B cell (primary cell): ENCODE results near the gene SATL1. TPM values are rescaled to one million over a fixed set of nuclear protein-coding genes. Genes with fewer than 3 reads are reported as not detected.

ENCODE experiments used
- ATAC-seq: fragments of 200-7000 bp; cut with Tn5 transposase; one replicate; pipeline ENCODE4 v1.10.0; 2021; ENCODE audit warnings: low read depth, mild to moderate bottlenecking, moderate number of reproducible peaks, moderate library complexity
- CTCF ChIA-PET: fragments of 350-600 bp; sonication (Branson Sonifier 250); formaldehyde crosslinking; loops from one replicate; lab custom pipeline; 2021; ENCODE audit warnings: antibody characterized with exemption, inconsistent platforms; lab: Charles Lee
- POLR2A ChIA-PET: fragments of 350-600 bp; sonication (Branson Sonifier 250); formaldehyde crosslinking; loops from one replicate; lab custom pipeline; 2021; ENCODE audit warnings: antibody characterized with exemption; lab: Charles Lee
- DNase-seq: peaks from one replicate; pipeline ENCODE4 v3.0.0; 2013
- H2AFZ ChIP-seq: 2 replicates; pipeline ENCODE4 v1.6.1; 2012; ENCODE audit warnings: mild to moderate bottlenecking, low read depth, low read length; ENCODE audit not compliant: insufficient read depth, poor library complexity, severe bottlenecking
- H3K27ac ChIP-seq, 2 donors: 1 replicate in 1 of 2; 2 replicates in 1 of 2; pipeline ENCODE4 v1.5.1; 2012 to 2013; ENCODE audit warnings: low read length in 2 of 2, mild to moderate bottlenecking in 2 of 2, moderate library complexity in 1 of 2
- H3K27me3 ChIP-seq, 4 experiments: fragments of 200-600 bp in 1 of 4; sonication (generic) in 1 of 4; replicated peaks in 1 of 4; 1 replicate in 2 of 4; 2 replicates in 2 of 4; pipeline versions ENCODE4 v1.6.1 to v1.7.0; 2013 to 2016; ENCODE audit warnings: low read length in 3 of 4, mild to moderate bottlenecking in 2 of 4, mixed read lengths in 1 of 4, moderate library complexity in 1 of 4; ENCODE audit not compliant: insufficient read depth in 4 of 4, control insufficient read depth in 3 of 4; ENCODE audit errors: control extremely low read depth in 1 of 4
- H3K36me3 ChIP-seq, 2 experiments: replicated peaks in 1 of 2; 1 replicate in 1 of 2; 2 replicates in 1 of 2; pipeline versions ENCODE4 v1.6.1 to v1.7.1; 2013; ENCODE audit warnings: low read length in 1 of 2; ENCODE audit not compliant: insufficient read depth in 2 of 2, control insufficient read depth in 1 of 2; ENCODE audit errors: control extremely low read depth in 1 of 2, extremely low read depth in 1 of 2
- H3K4me1 ChIP-seq, 2 donors: fragments of 200-600 bp in 1 of 2; sonication (generic) in 1 of 2; 1 replicate in 1 of 2; 2 replicates in 1 of 2; pipeline versions ENCODE4 v1.5.1 to v1.6.1; 2013 to 2017; ENCODE audit warnings: low read length in 2 of 2; ENCODE audit not compliant: control insufficient read depth in 2 of 2, insufficient read depth in 2 of 2
- H3K4me2 ChIP-seq: replicated peaks from 2 replicates; pipeline ENCODE3; 2012; ENCODE audit warnings: mild to moderate bottlenecking, low read depth, low read length; ENCODE audit not compliant: poor library complexity, severe bottlenecking
- H3K4me3 ChIP-seq, 5 experiments: fragments of 200-600 bp in 1 of 5; sonication (generic) in 1 of 5; 1 replicate in 3 of 5; 2 replicates in 2 of 5; pipeline versions ENCODE4 v1.5.1 to v1.7.0; 2011 to 2016; ENCODE audit warnings: low read length in 4 of 5, mild to moderate bottlenecking in 4 of 5, low read depth in 2 of 5, control low read depth in 1 of 5, moderate library complexity in 1 of 5; ENCODE audit not compliant: insufficient read depth in 1 of 5; ENCODE audit errors: control extremely low read depth in 1 of 5, extremely low read depth in 1 of 5
- H3K79me2 ChIP-seq: fragments of 200-600 bp; sonication (generic); one replicate; pipeline ENCODE4 v1.6.0; 2016; ENCODE audit warnings: low read length; ENCODE audit not compliant: control insufficient read depth, insufficient read depth
- H3K9ac ChIP-seq: fragments of 200-600 bp; sonication (generic); 2 replicates; pipeline ENCODE4 v1.6.1; 2017; ENCODE audit warnings: mild to moderate bottlenecking, low read length, moderate library complexity
- H3K9me3 ChIP-seq, 3 donors: one replicate each; pipeline versions ENCODE4 v1.6.1 to v1.7.1; 2013; ENCODE audit warnings: low read length in 2 of 3; ENCODE audit not compliant: control insufficient read depth in 2 of 3, insufficient read depth in 1 of 3; ENCODE audit errors: control extremely low read depth in 1 of 3
- H4K20me1 ChIP-seq: 2 replicates; pipeline ENCODE4 v1.6.0; 2012; ENCODE audit warnings: mild to moderate bottlenecking, low read length; ENCODE audit not compliant: insufficient read depth, control insufficient read depth, poor library complexity, severe bottlenecking
- H3K27ac Mint-ChIP-seq: one replicate; pipeline ENCODE4 v1.8.0; 2021; ENCODE audit warnings: mixed read lengths
- H3K27me3 Mint-ChIP-seq: one replicate; pipeline ENCODE4 v1.8.0; 2021; ENCODE audit warnings: mixed read lengths
- H3K4me1 Mint-ChIP-seq: one replicate; pipeline ENCODE4 v1.8.0; 2021; ENCODE audit warnings: mixed read lengths
- H3K4me3 Mint-ChIP-seq: one replicate; pipeline ENCODE4 v1.8.0; 2021; ENCODE audit warnings: mixed read lengths
- H3K9me3 Mint-ChIP-seq: one replicate; pipeline ENCODE4 v1.8.0; 2022; ENCODE audit warnings: mixed read lengths; ENCODE audit not compliant: insufficient read depth
- CTCF ChIP-seq: fragments of 200-600 bp; IDR thresholded peaks from one replicate; pipeline ENCODE4 v1.8.0; 2022; ENCODE audit warnings: antibody characterized with exemption, mild to moderate bottlenecking
- EZH2 ChIP-seq: IDR thresholded peaks from 2 replicates; pipeline ENCODE4 v1.6.1; 2012; ENCODE audit warnings: borderline replicate concordance, low read depth, mild to moderate bottlenecking, moderate library complexity, low read length; ENCODE audit not compliant: insufficient read depth, poor library complexity, severe bottlenecking
- WGBS: methylation state at CpG from one replicate; pipeline ENCODE4 v1.1.5; 2013; ENCODE audit warnings: missing lambda C conversion rate; ENCODE audit not compliant: insufficient coverage; 5-methylcytosine and 5-hydroxymethylcytosine counted together
- intact Hi-C: fragments of 100-400 bp; cut with micrococcal nuclease; formaldehyde crosslinking; loops from one replicate; pipeline ENCODE4 v1.10.0; 2022
- polyA plus RNA-seq: library from polyadenylated mRNA; depleted of rRNA; stranded (reverse); fragments of >200 nt; gene quantifications from 2 replicates; pipeline ENCODE4 v1.2.3, GENCODE V29; 2012
- total RNA-seq, 2 donors: library from RNA; stranded (reverse); fragments of 120-200 nt in 1 of 2; gene quantifications; 1 replicate in 1 of 2; 2 replicates in 1 of 2; pipeline versions ENCODE4 v1.2.3 to v1.2.4, GENCODE V29; 2013 to 2022

Gene SATL1
- total and polyA plus RNA-seq, 2 donors (not counting 1 experiment from before 2014, with no cell fraction given), result 0.04 TPM; not detected in 1

- DNase-seq (no peak), ATAC-seq (no peak)
- Histone ChIP-seq H4K20me1 (no peaks in the 10 kb centered on the region), H3K9ac (no peak overlapping the region), H2AFZ (no peak overlapping the region), H3K4me1 (no peaks in the 10 kb centered on the region), H3K9me3 (no peaks in the 10 kb centered on the region), H3K4me2 (no peak overlapping the region), H3K36me3 (no peaks in the 10 kb centered on the region), H3K4me3 (no peak overlapping the region), H3K27me3 (no peaks in the 10 kb centered on the region), H3K27ac (no peak overlapping the region), H3K79me2 (no peaks in the 10 kb centered on the region)
- TF ChIP-seq EZH2 (no peak), CTCF (no peak)
- intact Hi-C loops, result no loop called here
- H3K4me3 Mint-ChIP-seq, result no peak overlapping the region
- H3K27ac Mint-ChIP-seq, result no peak overlapping the region
- no peaks in the 10 kb centered on the region for H3K9me3 Mint-ChIP-seq
- H3K4me1 Mint-ChIP-seq, result no peaks in the 10 kb centered on the region
- ChIA-PET CTCF (no interaction called here), POLR2A (no interaction called here)
- WGBS, result 93% methylated on average over 2 of the region's 4 CpGs
- no peaks in the 10 kb centered on the region for H3K27me3 Mint-ChIP-seq
Observed at GRCh38 chrX:85107407-85107806, 136.2 kb downstream of the SATL1 start.

GRCh38 chrX:85089321-85089840, 154.2 kb downstream of the SATL1 start:
- no peaks in the 10 kb centered on the region for H3K27me3 Mint-ChIP-seq
- no peak for TF ChIP-seq CTCF
- TF ChIP-seq EZH2, result no peak
- H3K27me3 ChIP-seq, result no peaks in the 10 kb centered on the region
- ChIA-PET CTCF (no interaction called here), POLR2A (no interaction called here)
- H3K4me3 Mint-ChIP-seq, result no peak overlapping the region
- no peaks in the 10 kb centered on the region for H3K4me1 Mint-ChIP-seq
- no peak overlapping the region for H3K4me2 ChIP-seq
- no peak overlapping the region for H2AFZ ChIP-seq
- no peak overlapping the region for H3K9ac ChIP-seq
- H3K79me2 ChIP-seq, result no peaks in the 10 kb centered on the region
- H4K20me1 ChIP-seq, result no peaks in the 10 kb centered on the region
- DNase-seq, result no peak
- WGBS, result 93% methylated on average over 3 of the region's 5 CpGs
- no peaks in the 10 kb centered on the region for H3K4me1 ChIP-seq
- no peak for ATAC-seq
- no peaks in the 10 kb centered on the region for H3K9me3 ChIP-seq
- intact Hi-C loops, result no loop called here
- no peaks in the 10 kb centered on the region for H3K36me3 ChIP-seq
- no peak overlapping the region for H3K27ac Mint-ChIP-seq
- H3K27ac ChIP-seq, result no peak overlapping the region
- H3K4me3 ChIP-seq, result no peak overlapping the region
- H3K9me3 Mint-ChIP-seq, result no peaks in the 10 kb centered on the region
